Activated T-cell treated with anti-CD3 and anti-CD28 coated beads for 4 hours (primary cell): Measurements from ENCODE around the gene CDC14A.
A peak's percentile ranks its signal among the peaks of the same experiment; 100 is the strongest.

Experiments used
- DNase-seq: peaks from one replicate; pipeline ENCODE4 v3.0.0-alpha.2; 2020

The CDC14A gene

GRCh38 chr1:100455478-100456072 lies 103.3 kb downstream of the CDC14A start:
- no peak for DNase-seq

GRCh38 chr1:100456880-100457279 lies 104.6 kb downstream of the CDC14A start:
- no peak for DNase-seq

GRCh38 chr1:100457683-100458082 lies 105.4 kb downstream of the CDC14A start:
- no peak for DNase-seq

GRCh38 chr1:100458661-100459357 lies 106.5 kb downstream of the CDC14A start:
- DNase-seq = no peak

- peak; percentile 54 for DNase-seq
Measured at GRCh38 chr1:100459358-100460114, 107.2 kb downstream of the CDC14A start.

GRCh38 chr1:100461222-100461621 lies 108.9 kb downstream of the CDC14A start:
- DNase-seq = no peak

- no peak for DNase-seq
Measured at GRCh38 chr1:100462326-100463025, 110.2 kb downstream of the CDC14A start.

GRCh38 chr1:100463791-100464424 lies 111.6 kb downstream of the CDC14A start:
- DNase-seq = peak; percentile 30

GRCh38 chr1:100469578-100469977 lies 117.3 kb downstream of the CDC14A start:
- DNase-seq = no peak

- no peak for DNase-seq
Measured at GRCh38 chr1:100474834-100475233, 122.5 kb downstream of the CDC14A start.

- DNase-seq = no peak
Measured at GRCh38 chr1:100476735-100477290, 124.5 kb downstream of the CDC14A start.

- DNase-seq = no peak
Measured at GRCh38 chr1:100478816-100479215, 126.5 kb downstream of the CDC14A start.

GRCh38 chr1:100479620-100480338 lies 127.5 kb downstream of the CDC14A start:
- DNase-seq = no peak

GRCh38 chr1:100481303-100481702 lies 129.0 kb downstream of the CDC14A start:
- no peak for DNase-seq

- DNase-seq = no peak
Measured at GRCh38 chr1:100482167-100482566, 129.9 kb downstream of the CDC14A start.

- no peak for DNase-seq
Measured at GRCh38 chr1:100482748-100483147, 130.4 kb downstream of the CDC14A start.

- no peak for DNase-seq
Measured at GRCh38 chr1:100483230-100483629, 130.9 kb downstream of the CDC14A start.

GRCh38 chr1:100485855-100486258 lies 133.6 kb downstream of the CDC14A start:
- no peak for DNase-seq

- DNase-seq = no peak
Measured at GRCh38 chr1:100494393-100495084, 142.2 kb downstream of the CDC14A start.

GRCh38 chr1:100496896-100497295 lies 144.6 kb downstream of the CDC14A start:
- DNase-seq = no peak

- no peak for DNase-seq
Measured at GRCh38 chr1:100497796-100498195, 145.5 kb downstream of the CDC14A start.
